ENCODE results near the gene FCSK.
"Not testable (repeated sequence)": the region's sequence is repeated elsewhere in the genome, so short reads cannot be mapped to it uniquely, and the experiment has no call there.

Gene FCSK

GRCh38 chr16:70454222-70455034, at the start of gene FCSK:
TSS of gene FCSK (plus strand) at chr16:70454595. CDS start at chr16:70463191, 8,596 bp downstream.
- peak within 1 kb of the TSS; percentile 95 for H3K4me3 ChIP-seq (ENCODE audit: insufficient read depth, low read length, poor library complexity, severe bottlenecking)
- H3K27ac ChIP-seq (ENCODE audit: low read depth, low read length): peak within 1 kb of the TSS; percentile 82
- TF ChIP-seq CTCF (IDR thresholded peaks at IDR 0.05; ENCODE audit: insufficient read depth, low read length, poor library complexity, severe bottlenecking) (no peak), EZH2phosphoT487 (conservative IDR thresholded peaks at IDR 0.05; ENCODE audit: low read length) (no peak)
- peak within 1 kb of the TSS; percentile 90 for H3K9ac ChIP-seq (ENCODE audit: low read length)
- no peaks in the 10 kb centered on the region for H3K9me3 ChIP-seq (ENCODE audit: insufficient read depth, low read length)
- 0 out of 2 replicates have a peak, but pooled peaks cover 6% of the 10 kb centered on the region for H3F3A ChIP-seq (ENCODE audit: insufficient read depth)
- H3K36me3 ChIP-seq (ENCODE audit: low read length): no peaks in the 10 kb centered on the region
- peak within 1 kb of the TSS; percentile 99 for H3K4me2 ChIP-seq (ENCODE audit: low read depth, low read length, poor library complexity, severe bottlenecking)
- H3K79me2 ChIP-seq (ENCODE audit: insufficient read depth, low read length): no peaks in the 10 kb centered on the region
- no peaks in the 10 kb centered on the region for H3K9me2 ChIP-seq (replicated peaks; ENCODE audit: insufficient read depth, low read length)
- H2AFZ ChIP-seq (ENCODE audit: low read depth, low read length, severe bottlenecking): peak within 1 kb of the TSS; percentile 89
- H4K20me1 ChIP-seq (ENCODE audit: low read depth, low read length): no peaks in the 10 kb centered on the region
- no peaks in the 10 kb centered on the region for H3K27me3 ChIP-seq (ENCODE audit: low read length)

- not testable (repeated sequence) for H2AFZ ChIP-seq (ENCODE audit: low read depth, low read length, severe bottlenecking); H3K4me3 ChIP-seq (ENCODE audit: insufficient read depth, low read length, poor library complexity, severe bottlenecking); H3K9ac ChIP-seq (ENCODE audit: low read length); H4K20me1 ChIP-seq (ENCODE audit: low read depth, low read length); H3K27me3 ChIP-seq (ENCODE audit: low read length); H3K9me3 ChIP-seq (ENCODE audit: insufficient read depth, low read length); H3K9me2 ChIP-seq (replicated peaks; ENCODE audit: insufficient read depth, low read length); H3K36me3 ChIP-seq (ENCODE audit: low read length)
- Histone ChIP-seq H3F3A (ENCODE audit: insufficient read depth) (peaks cover 26% of the 10 kb centered on the region), H3K4me2 (ENCODE audit: low read depth, low read length, poor library complexity, severe bottlenecking) (peak overlapping the region; percentile 6), H3K27ac (ENCODE audit: low read depth, low read length) (peak overlapping the region; percentile 0), H3K79me2 (ENCODE audit: insufficient read depth, low read length) (peaks cover 19% of the 10 kb centered on the region; the same call in 1 of the 2 replicates)
Measured at GRCh38 chr16:70406104-70406503, 48.3 kb upstream of the FCSK start.

- peak overlapping the region; percentile 60 for H3K27ac ChIP-seq (ENCODE audit: low read depth, low read length)
- H3K9me2 ChIP-seq (replicated peaks; ENCODE audit: insufficient read depth, low read length): no peaks in the 10 kb centered on the region
- no peaks in the 10 kb centered on the region for H3K27me3 ChIP-seq (ENCODE audit: low read length)
- H3K9me3 ChIP-seq (ENCODE audit: insufficient read depth, low read length): no peaks in the 10 kb centered on the region
- H3K79me2 ChIP-seq (ENCODE audit: insufficient read depth, low read length): peaks cover 13% of the 10 kb centered on the region; the same call in 1 of the 2 replicates
- H4K20me1 ChIP-seq (ENCODE audit: low read depth, low read length): no peaks in the 10 kb centered on the region
- TF ChIP-seq CTCF (IDR thresholded peaks at IDR 0.05; ENCODE audit: insufficient read depth, low read length, poor library complexity, severe bottlenecking): no peak
- TF ChIP-seq EZH2phosphoT487 (conservative IDR thresholded peaks at IDR 0.05; ENCODE audit: low read length): no peak
- peaks cover 26% of the 10 kb centered on the region for H3F3A ChIP-seq (ENCODE audit: insufficient read depth)
- H3K4me3 ChIP-seq (ENCODE audit: insufficient read depth, low read length, poor library complexity, severe bottlenecking): no peak overlapping the region
- no peak overlapping the region for H3K9ac ChIP-seq (ENCODE audit: low read length)
- H3K4me2 ChIP-seq (ENCODE audit: low read depth, low read length, poor library complexity, severe bottlenecking): peak overlapping the region; percentile 34
- no peak overlapping the region for H2AFZ ChIP-seq (ENCODE audit: low read depth, low read length, severe bottlenecking)
- H3K36me3 ChIP-seq (ENCODE audit: low read length): no peaks in the 10 kb centered on the region
Measured at GRCh38 chr16:70407811-70408274, 46.6 kb upstream of the FCSK start.

GRCh38 chr16:70410734-70411133, 43.7 kb upstream of the FCSK start:
- Histone ChIP-seq H3K36me3 (ENCODE audit: low read length) (no peaks in the 10 kb centered on the region), H3K4me2 (ENCODE audit: low read depth, low read length, poor library complexity, severe bottlenecking) (no peak overlapping the region), H3K9me2 (replicated peaks; ENCODE audit: insufficient read depth, low read length) (no peaks in the 10 kb centered on the region), H3K9ac (ENCODE audit: low read length) (no peak overlapping the region), H3F3A (ENCODE audit: insufficient read depth) (peaks cover 15% of the 10 kb centered on the region; the same call in 1 of the 2 replicates), H3K4me3 (ENCODE audit: insufficient read depth, low read length, poor library complexity, severe bottlenecking) (no peak overlapping the region), H3K9me3 (ENCODE audit: insufficient read depth, low read length) (no peaks in the 10 kb centered on the region), H3K27me3 (ENCODE audit: low read length) (no peaks in the 10 kb centered on the region), H3K79me2 (ENCODE audit: insufficient read depth, low read length) (peaks cover 12% of the 10 kb centered on the region; the same call in 1 of the 2 replicates), H3K27ac (ENCODE audit: low read depth, low read length) (no peak overlapping the region), H2AFZ (ENCODE audit: low read depth, low read length, severe bottlenecking) (no peak overlapping the region), H4K20me1 (ENCODE audit: low read depth, low read length) (no peaks in the 10 kb centered on the region)
- TF ChIP-seq EZH2phosphoT487 (conservative IDR thresholded peaks at IDR 0.05; ENCODE audit: low read length): no peak
- no peak for TF ChIP-seq CTCF (IDR thresholded peaks at IDR 0.05; ENCODE audit: insufficient read depth, low read length, poor library complexity, severe bottlenecking)

Data from SU-DHL-6 (cell line).